Calu3 (cell line): ENCODE data around the gene ZNF224. TPM values are rescaled to one million over a fixed set of nuclear protein-coding genes. Genes with fewer than 3 reads are reported as not detected.

Experiments used
- BruUV-seq: library from RNA; stranded (reverse); fragments of 400-500 nt; replicated peaks from 2 replicates; lab custom pipeline; 2021; lab: Mats Ljungman, UMichigan
- CTCF ChIA-PET: fragments of 300-600 bp; sonication (Branson Sonifier 250); formaldehyde crosslinking; loops from one replicate; lab custom pipeline; 2022; ENCODE audit warnings: antibody characterized with exemption; lab: Charles Lee
- DNase-seq: peaks from one replicate; pipeline ENCODE4 v3.0.0; 2022
- H3K27ac Mint-ChIP-seq: one replicate; pipeline ENCODE4 v1.8.0; 2022; ENCODE audit warnings: mixed read lengths; ENCODE audit not compliant: unreplicated experiment
- H3K27me3 Mint-ChIP-seq: one replicate; pipeline ENCODE4 v1.8.0; 2022; ENCODE audit warnings: mixed read lengths; ENCODE audit not compliant: unreplicated experiment
- H3K36me3 Mint-ChIP-seq: one replicate; pipeline ENCODE4 v1.8.0; 2022; ENCODE audit warnings: mild to moderate bottlenecking, moderate library complexity, mixed read lengths; ENCODE audit not compliant: insufficient read depth, unreplicated experiment
- H3K4me1 Mint-ChIP-seq: one replicate; pipeline ENCODE4 v1.8.0; 2022; ENCODE audit warnings: mild to moderate bottlenecking, low read depth, mixed read lengths; ENCODE audit not compliant: unreplicated experiment
- H3K4me3 Mint-ChIP-seq: one replicate; pipeline ENCODE4 v1.8.0; 2022; ENCODE audit warnings: mild to moderate bottlenecking, low read depth, moderate library complexity, mixed read lengths; ENCODE audit not compliant: unreplicated experiment
- H3K9me3 Mint-ChIP-seq: one replicate; pipeline ENCODE4 v1.8.0; 2022; ENCODE audit warnings: low read depth, mixed read lengths; ENCODE audit not compliant: unreplicated experiment
- intact Hi-C: fragments of 100-400 bp; cut with micrococcal nuclease; formaldehyde crosslinking; loops from one replicate; pipeline ENCODE4 v1.10.0; 2022; ENCODE audit not compliant: unreplicated experiment
- total RNA-seq: library from RNA; stranded (reverse); gene quantifications from 2 replicates; pipeline ENCODE4 v1.2.3, GENCODE V29; 2022
- TF ChIP-seq, protein P1 (sequence below): fragments of 200-600 bp; IDR thresholded peaks from one replicate; pipeline ENCODE4 v1.8.0; 2022; ENCODE audit warnings: antibody characterized with exemption; ENCODE audit not compliant: unreplicated experiment

ZNF224 gene
- total RNA-seq, 1 experiment from 2014 or later = 34.4 TPM

DNA sequence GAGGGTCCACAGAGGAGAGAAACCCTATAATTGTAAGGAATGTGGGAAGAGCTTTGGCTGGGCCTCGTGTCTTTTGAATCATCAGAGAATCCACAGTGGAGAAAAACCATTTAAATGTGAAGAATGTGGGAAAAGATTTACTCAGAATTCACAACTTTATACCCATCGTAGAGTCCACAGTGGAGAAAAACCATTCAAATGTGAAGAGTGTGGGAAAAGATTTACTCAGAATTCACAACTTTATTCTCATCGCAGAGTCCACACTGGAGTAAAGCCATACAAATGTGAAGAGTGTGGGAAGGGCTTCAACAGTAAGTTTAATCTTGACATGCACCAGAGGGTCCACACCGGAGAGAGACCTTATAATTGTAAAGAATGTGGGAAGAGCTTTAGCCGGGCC is 37.8 kb downstream of the ZNF224 start:
- H3K36me3 Mint-ChIP-seq = no peaks in the 10 kb centered on the region
- BruUV-seq = no TSS peak
- H3K9me3 Mint-ChIP-seq = peaks cover 7% of the 10 kb centered on the region
- CTCF ChIA-PET = no interaction called here
- H3K4me1 Mint-ChIP-seq = no peaks in the 10 kb centered on the region
- H3K27ac Mint-ChIP-seq = no peak overlapping the region
- no peak for DNase-seq
- intact Hi-C loops = no loop called here
- no peak overlapping the region for H3K4me3 Mint-ChIP-seq
- no peaks in the 10 kb centered on the region for H3K27me3 Mint-ChIP-seq
- TF ChIP-seq, protein P1, sequence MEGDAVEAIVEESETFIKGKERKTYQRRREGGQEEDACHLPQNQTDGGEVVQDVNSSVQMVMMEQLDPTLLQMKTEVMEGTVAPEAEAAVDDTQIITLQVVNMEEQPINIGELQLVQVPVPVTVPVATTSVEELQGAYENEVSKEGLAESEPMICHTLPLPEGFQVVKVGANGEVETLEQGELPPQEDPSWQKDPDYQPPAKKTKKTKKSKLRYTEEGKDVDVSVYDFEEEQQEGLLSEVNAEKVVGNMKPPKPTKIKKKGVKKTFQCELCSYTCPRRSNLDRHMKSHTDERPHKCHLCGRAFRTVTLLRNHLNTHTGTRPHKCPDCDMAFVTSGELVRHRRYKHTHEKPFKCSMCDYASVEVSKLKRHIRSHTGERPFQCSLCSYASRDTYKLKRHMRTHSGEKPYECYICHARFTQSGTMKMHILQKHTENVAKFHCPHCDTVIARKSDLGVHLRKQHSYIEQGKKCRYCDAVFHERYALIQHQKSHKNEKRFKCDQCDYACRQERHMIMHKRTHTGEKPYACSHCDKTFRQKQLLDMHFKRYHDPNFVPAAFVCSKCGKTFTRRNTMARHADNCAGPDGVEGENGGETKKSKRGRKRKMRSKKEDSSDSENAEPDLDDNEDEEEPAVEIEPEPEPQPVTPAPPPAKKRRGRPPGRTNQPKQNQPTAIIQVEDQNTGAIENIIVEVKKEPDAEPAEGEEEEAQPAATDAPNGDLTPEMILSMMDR = no peak

DNA sequence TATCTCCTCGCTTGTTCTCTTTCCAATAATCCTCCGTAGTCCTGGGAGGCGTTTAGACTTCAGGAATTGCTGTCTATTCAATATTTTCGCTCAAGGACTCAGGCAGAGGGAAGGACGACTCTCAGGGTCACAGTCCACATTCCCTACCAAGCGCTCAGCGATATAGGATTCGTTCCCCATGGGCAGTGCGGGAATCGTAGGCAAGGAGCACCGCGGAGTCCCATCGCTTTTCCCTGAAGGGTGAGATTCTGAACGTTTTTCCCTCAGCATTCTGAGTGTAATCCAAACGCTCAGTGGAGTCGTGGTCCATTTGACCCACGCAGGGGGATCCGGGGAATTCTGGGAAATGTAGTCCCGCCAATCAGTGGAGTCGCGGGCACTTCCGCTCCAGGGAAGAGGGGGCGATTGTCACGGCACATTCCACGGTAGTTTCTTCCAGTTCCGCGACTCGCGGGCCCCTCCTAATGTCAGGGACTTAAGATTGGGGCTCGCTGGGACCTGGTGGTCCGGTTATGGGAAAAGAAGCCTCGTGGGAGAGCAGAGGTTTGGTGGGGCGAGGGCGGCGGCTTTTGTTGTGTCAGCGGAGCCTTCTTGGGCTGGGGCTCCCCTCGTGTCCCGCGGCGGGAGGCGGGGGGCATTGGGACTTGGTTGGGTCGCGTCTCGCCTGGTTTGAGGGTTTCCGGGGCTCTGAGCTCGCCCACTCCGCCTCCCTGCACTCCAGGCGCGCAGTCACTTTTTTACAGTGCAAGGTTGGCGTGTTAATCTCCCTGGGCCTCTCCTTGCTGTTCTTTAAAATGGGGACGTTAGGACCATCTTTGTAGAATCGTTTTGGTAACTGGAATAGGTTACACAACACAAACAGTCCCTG is 47.3 kb downstream of the ZNF224 start, which contains the start of gene ZNF234:
ZNF234 (plus strand) TSS at position 364 of the 868 bp plus-strand sequence. CDS start 3,079 bp downstream, outside the sequence.
- TF ChIP-seq, protein P1 = no peak
- Mint-ChIP-seq H3K9me3 (peaks cover 2% of the 10 kb centered on the region), H3K27me3 (no peaks in the 10 kb centered on the region), H3K4me3 (peak within 1 kb of the TSS; percentile 85), H3K36me3 (peaks cover 17% of the 10 kb centered on the region), H3K4me1 (peaks cover 7% of the 10 kb centered on the region), H3K27ac (peak within 1 kb of the TSS; percentile 51)
- no TSS peak for BruUV-seq
- DNase-seq = peak; percentile 79
- CTCF ChIA-PET = interaction anchor here (1.4 kb wide), 1 partner anchor 23 kb away, joined by 4 read pairs; the partner anchor contains the start of gene ZNF226
- intact Hi-C loops = no loop called here

DNA sequence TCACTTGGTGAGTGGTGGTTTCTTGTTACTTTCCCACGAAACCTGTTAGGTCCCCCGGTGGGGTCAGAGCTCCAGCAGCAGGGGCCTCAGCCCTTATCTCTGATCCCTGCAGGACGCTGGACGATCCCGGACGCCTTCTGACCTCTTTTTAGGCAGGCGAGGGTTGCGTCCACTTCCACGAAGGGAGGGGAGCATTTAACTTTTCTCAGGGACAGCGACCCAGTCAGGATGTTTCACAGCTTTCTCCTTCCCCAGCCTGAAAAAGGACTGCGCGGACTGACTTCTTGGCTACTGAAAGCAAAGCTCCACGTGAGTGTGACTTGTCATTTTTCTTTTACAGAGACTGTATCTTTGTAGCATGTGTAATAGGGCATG is 47.9 kb downstream of the ZNF224 start:
- Mint-ChIP-seq H3K27me3 (no peaks in the 10 kb centered on the region), H3K4me3 (peak overlapping the region; percentile 85), H3K36me3 (peaks cover 17% of the 10 kb centered on the region), H3K4me1 (peaks cover 7% of the 10 kb centered on the region), H3K27ac (peak overlapping the region; percentile 51), H3K9me3 (peaks cover 2% of the 10 kb centered on the region)
- CTCF ChIA-PET = interaction anchor here (1.4 kb wide), 1 partner anchor 23 kb away, joined by 4 read pairs; the partner anchor contains the start of gene ZNF226
- BruUV-seq = TSS peak; percentile 39
- peak; percentile 7 for DNase-seq
- intact Hi-C loops = no loop called here
- TF ChIP-seq, protein P1 = no peak

DNA sequence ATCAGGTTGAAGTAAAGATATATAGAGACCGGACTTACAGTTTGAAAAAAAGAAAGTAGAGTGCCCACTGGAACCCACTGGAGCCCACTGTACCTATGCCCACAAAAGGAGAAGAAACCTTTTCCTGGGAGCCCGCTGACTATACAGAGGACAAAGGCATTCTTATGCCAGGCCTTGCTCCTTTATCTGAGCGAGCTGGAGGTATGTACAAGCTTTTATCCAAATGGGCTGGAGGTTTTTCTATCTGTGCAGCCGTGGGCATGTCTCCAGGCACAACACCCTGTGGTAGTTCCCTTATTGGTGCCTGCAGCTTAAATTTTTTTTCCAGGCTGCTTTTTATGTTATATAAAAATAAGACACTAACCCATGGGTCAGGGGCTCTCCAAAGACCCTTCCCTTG is 55.6 kb downstream of the ZNF224 start:
- intact Hi-C loops = no loop called here
- Mint-ChIP-seq H3K36me3 (peaks cover 21% of the 10 kb centered on the region), H3K4me3 (no peak overlapping the region), H3K4me1 (no peaks in the 10 kb centered on the region), H3K27ac (no peak overlapping the region), H3K27me3 (no peaks in the 10 kb centered on the region), H3K9me3 (peaks cover 8% of the 10 kb centered on the region)
- TF ChIP-seq, protein P1 = no peak
- no TSS peak for BruUV-seq
- no peak for DNase-seq
- CTCF ChIA-PET = no interaction called here
